HG03196 (cell line): ENCODE results near the gene TUBGCP5.

Source experiments
- ATAC-seq: cut with Tn5 transposase; IDR thresholded peaks from one replicate; pipeline ENCODE4 v1.9.1; 2021; ENCODE audit not compliant: unreplicated experiment

TUBGCP5 gene

GRCh38 chr15:22954798-22955543, 84.4 kb downstream of the TUBGCP5 start:
- ATAC-seq: no peak

- ATAC-seq: no peak
Measured at GRCh38 chr15:22954326-22954725, 85.0 kb downstream of the TUBGCP5 start.

- no peak for ATAC-seq
Measured at GRCh38 chr15:22952796-22953579, 86.4 kb downstream of the TUBGCP5 start.

- ATAC-seq: no peak
Measured at GRCh38 chr15:22951381-22952280, 87.7 kb downstream of the TUBGCP5 start.

- no peak for ATAC-seq
Measured at GRCh38 chr15:22951031-22951380, 88.4 kb downstream of the TUBGCP5 start.

- ATAC-seq: no peak
Measured at GRCh38 chr15:22950256-22950990, 88.9 kb downstream of the TUBGCP5 start.
